ENCODE data around the gene RTEL1.

DNA sequence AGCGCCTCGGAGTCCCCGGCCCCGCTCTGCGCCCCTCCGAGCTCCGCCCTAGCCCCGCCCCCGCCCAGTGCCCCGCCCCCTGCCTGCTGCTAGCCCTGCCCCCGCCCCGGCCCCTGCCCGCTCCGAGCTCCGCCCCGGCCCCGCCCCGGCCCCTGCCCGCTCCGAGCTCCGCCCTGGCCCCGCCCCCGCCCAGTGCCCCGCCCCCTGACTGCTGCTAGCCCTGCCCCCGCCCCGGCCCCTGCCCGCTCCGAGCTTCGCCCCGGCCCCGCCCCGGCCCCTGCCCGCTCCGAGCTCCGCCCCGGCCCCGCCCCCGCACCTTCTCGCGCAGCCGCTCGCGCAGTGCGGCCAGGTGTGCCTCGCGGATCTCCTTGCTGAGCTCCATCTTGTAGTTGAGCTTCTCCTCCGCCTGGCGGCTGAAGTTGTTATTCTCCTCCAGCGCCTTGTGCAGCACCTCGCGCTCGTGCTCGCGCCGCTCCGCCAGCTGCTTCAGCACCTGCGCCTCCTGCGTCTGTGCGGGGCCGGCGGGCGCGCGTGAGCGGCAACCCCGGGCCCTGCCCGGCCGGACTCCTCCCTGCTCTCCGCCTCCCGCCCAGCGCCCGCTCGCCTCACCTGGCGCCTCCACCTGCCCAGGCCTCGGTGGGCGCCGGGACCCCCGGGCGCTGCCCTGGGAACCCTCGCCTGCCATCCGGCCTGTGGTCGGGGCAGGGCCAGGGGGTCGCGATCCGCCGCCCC, 16.2 kb upstream of the RTEL1 start:
- peak; percentile 41 for TF ChIP-seq CTCF (IDR thresholded peaks at IDR 0.05; ENCODE audit: poor library complexity)
- TF ChIP-seq EZH2phosphoT487 (IDR thresholded peaks at IDR 0.05; ENCODE audit: low read depth, severe bottlenecking, unreplicated experiment) = no peak
- no peak for TF ChIP-seq EZH2 (IDR thresholded peaks at IDR 0.05; ENCODE audit: borderline replicate concordance)
